CD4-positive, alpha-beta T cell treated with Interleukin-17A for 1 hour (primary cell): ENCODE measurements around the gene HECW1.
"Not testable (repeated sequence)": the region's sequence is repeated elsewhere in the genome, so short reads cannot be mapped to it uniquely, and the experiment has no call there.

Experiments used
- DNase-seq: peaks from one replicate; pipeline ENCODE4 v3.0.0-alpha.2; 2020

The HECW1 gene

DNA sequence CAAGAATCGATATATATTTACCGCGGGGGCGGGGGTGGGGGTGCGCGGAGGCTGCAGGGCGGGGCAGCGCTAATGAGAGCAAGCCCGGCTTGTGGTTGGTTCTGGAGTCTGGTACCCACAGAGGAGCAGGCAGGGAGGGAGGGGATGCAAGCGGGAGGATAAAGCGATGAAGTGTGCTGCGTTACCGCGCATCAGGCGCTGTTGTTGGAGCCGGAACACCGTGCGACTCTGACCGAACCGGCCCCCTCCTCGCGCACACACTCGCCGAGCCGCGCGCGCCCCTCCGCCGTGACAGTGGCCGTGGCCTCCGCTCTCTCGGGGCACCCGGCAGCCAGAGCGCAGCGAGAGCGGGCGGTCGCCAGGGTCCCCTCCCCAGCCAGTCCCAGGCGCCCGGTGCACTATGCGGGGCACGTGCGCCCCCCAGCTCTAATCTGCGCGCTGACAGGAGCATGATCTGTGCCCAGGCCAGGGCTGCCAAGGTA is at the start of gene HECW1:
HECW1 (plus strand) TSS at position 189 of the 482 bp plus-strand sequence. CDS start 131,259 bp downstream, outside the sequence.
- no peak for DNase-seq

DNA sequence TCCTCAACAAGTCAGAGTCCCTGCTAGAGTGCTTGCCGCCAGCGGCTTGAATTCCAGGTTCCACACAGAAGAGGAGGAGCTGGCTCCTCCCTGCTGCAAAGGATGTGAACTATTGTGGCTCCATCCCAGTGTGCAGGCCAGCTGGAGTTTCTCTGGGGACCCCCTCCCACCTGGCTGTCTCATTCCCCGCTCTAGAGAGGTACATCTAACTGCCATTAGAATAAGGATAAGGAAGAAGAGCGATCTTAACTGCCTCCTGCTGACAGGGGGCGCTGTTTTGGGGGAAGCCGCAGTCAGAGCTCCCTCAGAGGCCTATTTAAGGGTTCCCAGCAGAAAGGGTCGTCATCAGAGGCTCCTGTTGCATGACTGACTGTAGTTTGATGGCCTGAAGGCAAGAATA is 40.8 kb upstream of the HECW1 start:
- no peak for DNase-seq

DNA sequence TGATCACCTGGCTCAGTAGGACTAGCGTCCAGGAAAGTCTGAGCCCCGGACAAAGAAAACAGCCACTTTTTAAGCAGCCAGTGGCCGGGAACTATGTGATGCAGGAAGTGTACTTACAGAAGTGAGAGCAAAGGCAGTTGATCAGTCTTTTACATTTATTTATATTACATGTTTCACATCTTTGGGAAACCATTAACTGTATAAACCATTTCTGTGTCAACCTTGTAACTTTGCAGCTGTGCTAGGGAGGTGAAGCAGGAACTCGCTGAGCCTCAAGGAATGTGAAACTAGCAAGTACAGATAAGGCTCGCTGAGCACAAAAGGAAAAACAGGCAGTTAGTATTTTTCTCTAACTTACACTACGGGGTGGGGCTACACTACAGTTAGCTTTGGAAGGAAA is 39.9 kb upstream of the HECW1 start:
- no peak for DNase-seq

DNA sequence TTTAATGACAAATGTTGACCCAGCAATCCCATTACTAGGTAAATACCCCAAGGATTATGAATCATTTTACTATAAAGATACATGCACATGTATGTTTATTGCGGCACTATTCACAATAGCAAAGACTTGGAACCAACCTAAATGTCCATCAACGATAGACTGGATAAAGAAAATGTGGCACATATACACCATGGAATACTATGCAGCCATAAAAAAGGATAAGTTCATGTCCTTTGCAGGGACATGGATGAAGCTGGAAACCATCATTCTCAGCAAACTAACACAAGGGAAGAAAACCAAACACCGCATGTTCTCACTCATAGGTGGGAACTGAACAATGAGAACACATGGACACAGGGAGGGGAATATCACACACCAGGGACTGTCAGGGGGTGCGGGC is 38.6 kb upstream of the HECW1 start:
- not testable (repeated sequence) for DNase-seq

DNA sequence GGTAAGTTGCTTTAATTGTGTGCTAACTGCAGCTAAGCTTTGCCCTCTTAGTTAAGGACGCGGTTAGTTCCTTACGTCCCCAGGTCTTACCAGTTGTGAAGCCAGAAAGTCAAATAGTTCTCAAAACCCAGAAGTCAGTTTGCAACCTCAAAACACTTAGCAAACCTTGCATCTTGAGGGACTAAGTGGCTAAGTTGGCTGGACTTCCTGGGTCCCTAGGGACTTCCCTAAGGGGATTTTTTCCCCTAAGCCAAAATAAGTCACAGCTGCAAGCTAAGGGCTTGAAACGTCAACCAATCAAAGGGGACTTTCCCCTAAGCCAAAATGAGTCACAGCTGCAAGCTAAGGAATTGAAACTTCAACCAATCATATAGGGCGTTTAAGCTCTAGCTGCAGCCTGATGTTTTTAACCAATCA is 36.2 kb upstream of the HECW1 start:
- DNase-seq: peak; percentile 5

DNA sequence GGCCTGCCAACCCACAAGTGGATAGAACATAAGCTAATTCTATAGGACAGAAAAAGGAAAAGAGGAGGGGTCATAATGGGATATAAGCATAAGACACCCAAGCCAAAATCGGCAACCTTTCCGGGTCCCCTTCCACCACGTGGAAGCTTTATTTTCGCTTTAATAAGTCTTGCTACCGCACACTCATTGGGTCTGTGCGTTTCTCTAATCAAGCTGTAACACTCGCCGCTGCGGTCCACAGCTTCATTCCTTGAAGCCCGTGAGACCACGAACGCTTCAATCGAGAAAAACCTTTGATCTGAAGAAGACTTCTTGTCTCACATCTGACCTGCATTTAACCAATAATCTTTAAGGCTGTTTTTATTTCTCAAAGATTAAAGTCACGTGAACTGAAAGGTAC is 35.8 kb upstream of the HECW1 start:
- no peak for DNase-seq

DNA sequence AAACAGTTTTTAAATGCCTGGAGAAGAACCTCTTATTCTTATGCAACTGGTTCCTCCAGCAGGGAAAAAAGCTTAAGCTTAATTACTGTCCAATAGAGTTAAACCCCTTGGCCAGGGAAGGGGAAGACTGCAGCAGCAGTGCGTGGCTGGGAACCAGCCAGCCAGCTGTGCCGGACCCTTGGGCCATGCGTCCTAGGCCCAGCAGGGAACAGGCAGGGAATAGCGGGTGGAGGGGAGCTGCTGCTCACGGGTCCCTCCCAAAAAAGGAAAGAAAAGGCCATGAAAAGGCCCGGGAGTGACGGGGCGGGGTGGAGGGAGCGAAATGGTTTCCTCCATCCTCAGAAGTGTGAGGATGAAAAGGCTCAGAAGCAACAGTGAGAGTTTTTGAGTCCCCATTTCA is 35.2 kb upstream of the HECW1 start:
- DNase-seq: no peak

DNA sequence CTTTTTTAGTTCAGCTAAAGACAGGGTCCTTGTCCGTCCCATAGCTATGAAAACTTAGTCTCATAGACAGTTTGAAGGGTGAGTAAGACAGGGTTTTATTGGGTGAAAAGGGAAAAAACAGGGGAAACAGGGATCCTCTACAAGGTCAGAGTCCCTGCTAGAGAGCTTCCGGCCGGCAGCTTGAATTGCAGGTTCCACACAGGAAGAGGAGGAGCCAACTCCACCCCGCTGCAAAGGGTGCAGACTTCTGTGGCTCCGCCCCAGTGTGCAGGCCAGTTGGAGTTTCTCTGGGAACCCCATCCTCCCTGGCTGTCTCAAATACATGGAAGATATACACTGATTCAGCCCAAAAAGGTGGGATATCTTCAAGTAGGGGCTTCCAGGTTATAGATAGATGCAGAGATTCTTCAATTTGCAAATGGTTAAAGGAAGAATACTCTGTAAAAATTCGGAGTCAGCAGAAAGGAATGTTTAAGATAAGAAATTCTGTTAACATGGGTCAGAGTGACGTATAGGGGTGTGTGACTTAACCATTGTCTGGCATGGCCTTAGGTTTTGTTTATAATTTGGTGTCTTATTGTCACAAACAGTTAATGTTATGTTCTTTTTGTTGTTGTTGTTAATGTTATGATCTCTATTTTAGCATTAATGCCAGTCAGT is 34.6 kb upstream of the HECW1 start:
- no peak for DNase-seq

DNA sequence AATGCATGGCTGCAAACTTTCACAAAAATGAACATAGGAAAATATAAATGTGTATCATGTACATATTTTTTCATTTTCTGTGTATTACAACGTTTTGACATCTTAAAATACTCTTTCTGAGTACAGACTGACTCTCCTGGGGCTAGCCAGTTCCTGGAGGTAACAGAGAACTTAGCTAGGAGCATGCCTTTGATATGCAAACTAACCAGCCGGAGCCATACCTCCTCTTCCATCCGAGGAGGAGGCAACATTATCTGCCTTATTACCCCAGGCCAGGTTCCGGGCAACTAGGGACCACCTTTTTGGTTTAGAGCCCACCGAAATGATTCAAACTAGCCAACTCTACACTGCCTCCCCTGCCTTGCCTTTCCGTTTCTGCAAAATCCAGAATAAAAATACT is 33.7 kb upstream of the HECW1 start:
- DNase-seq: no peak

DNA sequence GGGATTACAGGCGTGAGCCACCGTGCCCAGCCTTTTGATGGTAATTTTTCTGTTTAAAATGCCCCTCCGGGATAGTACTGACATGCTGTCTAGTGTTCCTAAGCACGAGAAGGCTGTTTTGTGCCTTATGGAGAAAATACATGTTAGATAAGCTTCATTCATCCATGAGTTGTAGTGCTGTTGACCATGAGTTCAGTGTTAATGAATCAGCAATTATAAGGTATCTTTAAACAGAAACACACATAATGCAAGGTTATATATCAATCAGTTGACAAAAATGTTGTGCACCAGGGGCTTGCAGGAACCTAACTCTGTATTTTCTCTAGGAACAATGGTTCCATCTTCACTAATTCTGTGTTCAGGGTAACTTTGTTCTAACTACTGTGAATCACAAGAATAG is 30.8 kb upstream of the HECW1 start:
- no peak for DNase-seq

DNA sequence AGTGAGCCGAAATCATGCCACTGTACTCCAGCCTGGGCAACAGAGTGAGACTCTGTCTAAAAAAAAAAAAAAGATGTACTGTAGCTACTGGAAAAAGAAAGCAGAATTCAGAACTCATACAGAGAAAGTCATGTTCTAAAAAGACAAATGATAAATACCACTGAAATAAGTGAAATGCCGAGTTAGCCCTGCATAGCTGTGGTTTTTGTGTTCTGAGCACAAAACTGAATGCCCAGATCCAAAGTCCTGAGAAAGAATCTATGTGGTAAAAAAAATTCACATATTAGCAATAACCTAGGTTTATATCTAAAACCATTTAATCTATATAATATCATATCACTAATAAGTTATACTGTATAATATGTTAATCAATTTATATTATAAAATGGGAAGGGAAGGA is 29.3 kb upstream of the HECW1 start:
- no peak for DNase-seq

DNA sequence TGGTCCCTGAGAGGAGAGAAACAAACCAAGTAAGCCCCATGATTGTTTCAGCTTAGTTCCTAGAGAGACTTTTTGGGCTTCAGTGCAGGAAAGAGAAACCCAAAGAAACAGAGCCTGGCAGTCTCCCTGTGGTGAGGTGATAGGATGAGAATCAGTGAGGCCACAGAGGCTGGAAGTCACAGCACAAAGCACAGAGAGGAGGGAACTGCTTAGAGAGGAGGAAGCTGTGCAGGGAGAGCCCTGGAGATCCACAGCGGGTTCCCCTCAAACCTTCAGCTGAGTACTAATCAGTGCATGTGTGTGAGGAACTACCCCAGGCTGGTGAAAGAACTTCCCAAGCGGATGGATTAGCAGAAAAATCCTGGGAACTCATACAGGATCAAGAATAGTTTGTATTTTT is 27.4 kb upstream of the HECW1 start:
- no peak for DNase-seq

DNA sequence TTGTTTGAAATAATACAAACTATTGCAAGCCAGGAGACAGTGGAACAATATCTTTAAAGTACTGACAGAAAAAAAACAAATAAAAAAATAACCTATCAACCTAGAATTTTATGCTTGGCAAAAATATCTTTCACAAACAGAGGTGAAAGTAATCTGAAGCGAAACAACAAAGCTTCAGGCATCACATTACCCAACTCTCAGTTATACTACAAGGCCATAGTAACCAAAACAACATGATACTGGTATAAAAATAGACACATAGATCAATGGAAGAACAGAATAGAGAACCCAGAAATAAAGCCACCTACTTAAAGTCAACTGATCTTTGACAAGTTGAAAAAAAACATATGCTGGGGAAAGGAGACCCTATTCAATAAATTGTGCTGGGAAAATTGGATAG is 26.5 kb upstream of the HECW1 start:
- DNase-seq: no peak

DNA sequence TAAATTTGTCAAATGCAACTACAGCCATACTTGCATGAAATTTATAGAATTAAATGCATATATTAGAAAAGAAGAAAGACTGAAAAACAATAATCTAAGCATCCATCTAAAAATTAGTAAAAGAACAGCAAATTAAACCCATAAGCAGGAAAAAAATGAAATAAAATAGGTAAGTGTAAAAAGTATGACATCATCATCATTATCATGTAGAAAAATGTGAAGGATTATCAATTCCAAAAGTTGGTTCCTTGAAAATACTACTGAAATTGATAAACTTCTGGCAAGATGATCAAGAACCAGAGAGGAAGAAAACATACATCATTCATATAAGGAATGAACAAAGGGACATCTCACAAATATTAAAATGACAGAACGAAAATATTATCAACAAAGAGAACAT is 19.6 kb upstream of the HECW1 start:
- no peak for DNase-seq

DNA sequence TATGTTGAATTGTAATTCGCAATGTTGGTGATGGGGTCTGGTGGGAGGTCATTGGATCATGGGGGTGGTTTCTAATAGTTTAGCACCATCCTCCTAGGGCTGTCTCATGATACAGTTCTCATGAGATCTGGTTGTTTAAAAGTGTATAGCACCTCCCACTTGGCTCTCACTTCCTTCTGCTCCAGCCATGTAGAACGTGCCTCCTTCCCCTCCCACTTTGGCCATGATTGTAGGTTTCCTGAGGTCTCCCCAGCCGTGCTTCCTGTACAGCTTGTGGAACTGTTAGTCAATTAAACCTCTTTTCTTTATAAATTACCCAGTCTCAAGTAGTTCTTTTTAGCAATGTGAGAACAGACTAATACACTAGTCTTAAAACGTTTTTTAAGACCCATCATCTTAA is 15.6 kb upstream of the HECW1 start:
- DNase-seq: no peak

DNA sequence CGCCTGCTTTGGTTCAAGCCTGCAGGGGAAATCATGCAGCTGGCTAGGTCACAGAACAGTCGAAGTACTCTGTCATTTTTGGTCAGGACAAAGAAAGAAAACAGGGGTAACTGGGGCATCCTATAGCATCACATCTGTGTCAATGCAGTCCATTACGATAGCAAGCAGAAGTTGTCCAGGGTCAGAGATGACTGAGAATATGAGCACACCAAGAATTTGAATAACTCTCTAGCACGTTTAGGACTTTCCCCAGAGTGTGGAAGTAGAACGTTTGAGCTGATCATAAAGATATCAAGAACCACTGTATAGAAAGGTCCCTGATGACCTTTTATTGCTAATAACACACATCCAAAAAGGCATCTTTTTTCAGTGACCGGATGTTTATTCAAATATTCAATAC is 12.7 kb upstream of the HECW1 start:
- no peak for DNase-seq

DNA sequence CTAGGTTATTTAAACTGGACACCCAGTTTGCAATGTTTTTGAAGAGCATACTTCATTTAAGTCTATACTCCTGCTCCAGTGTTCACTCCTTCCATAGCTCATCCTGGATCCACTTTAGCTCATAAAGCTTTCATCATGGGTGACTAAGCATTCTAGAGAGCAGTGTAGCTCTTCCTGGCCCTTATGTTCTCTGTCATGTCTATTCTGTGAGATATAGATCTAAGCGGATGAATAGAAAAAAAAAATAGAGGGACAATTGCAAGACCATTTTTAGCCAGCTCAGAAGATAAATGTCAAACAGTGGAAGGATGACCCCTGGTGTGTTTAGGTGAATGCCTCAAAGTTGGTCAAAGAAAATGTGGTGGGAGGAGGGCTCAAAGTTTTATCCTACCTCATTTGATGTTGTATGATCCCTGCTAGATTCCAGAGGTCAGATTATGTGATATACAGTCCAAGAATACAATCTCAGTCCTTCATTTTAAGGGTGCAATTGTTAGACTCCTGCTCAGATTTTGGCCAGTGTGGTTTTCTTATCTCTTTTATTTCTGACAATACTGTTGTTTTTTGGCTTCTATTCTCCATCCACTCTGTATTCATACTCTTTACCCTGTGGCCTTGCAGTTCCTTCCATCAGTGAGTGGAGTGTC is 7.5 kb upstream of the HECW1 start:
- no peak for DNase-seq

DNA sequence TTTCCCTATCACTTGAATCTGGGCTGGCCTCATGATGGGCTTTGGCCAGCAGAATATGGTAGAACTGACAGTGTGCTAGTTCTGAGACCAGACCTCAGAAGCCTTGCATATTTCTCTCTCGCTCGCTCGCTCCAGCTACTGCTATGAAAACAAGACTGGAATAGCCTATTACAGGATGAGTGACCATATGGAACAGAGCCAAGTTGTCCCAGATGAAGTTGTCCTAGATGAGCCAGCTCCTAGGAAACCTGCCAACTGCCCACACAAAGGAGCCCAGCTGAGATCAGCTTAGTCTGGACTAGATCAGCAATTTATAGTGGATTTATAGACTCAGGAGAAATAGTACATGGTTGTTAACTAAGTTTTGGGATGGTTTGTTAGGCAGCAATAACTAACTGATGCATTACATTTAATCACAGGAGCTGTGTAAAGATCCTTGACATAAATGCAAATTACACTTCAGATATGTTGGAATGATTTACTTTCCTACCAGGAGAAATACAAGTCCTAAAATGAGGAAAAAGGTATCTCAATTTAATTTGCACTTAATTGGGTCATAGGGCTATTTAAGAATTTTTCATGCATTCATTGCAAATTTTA is 6.8 kb upstream of the HECW1 start:
- DNase-seq: no peak

DNA sequence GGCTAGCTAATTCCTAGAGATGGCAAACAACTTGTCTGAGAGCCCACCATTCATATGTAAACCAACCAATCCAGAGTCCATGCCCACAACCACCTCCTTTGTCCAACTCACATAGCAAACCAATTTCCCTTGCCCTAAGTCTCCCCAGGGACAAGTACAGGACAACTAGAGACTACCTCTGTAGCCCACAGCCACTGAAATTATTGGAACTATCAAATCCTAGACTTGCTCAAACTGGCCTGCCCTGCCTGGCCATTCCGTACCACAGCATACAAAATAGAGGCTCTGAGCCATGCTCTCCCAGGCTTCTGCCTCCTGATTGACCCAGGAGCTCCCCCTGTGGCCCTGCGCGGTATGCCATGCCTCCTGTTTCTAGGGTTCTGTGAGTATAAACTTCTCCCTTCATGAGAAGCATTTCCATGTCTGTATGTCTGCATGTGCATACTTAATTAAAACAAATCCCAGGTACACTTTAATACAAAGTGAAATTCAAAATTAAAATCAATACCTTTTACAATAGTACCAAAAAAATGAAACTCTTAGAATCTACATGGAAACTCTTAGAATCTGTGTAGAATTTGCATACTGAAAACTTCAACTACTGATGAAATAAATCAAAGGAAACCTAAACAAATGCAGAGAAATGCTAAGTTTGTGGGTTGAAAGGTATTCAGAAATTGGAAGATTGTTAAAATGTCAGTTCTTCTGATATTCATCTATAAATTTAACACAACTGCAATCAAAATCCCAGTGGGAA is 4.0 kb upstream of the HECW1 start:
- DNase-seq: peak; percentile 18

DNA sequence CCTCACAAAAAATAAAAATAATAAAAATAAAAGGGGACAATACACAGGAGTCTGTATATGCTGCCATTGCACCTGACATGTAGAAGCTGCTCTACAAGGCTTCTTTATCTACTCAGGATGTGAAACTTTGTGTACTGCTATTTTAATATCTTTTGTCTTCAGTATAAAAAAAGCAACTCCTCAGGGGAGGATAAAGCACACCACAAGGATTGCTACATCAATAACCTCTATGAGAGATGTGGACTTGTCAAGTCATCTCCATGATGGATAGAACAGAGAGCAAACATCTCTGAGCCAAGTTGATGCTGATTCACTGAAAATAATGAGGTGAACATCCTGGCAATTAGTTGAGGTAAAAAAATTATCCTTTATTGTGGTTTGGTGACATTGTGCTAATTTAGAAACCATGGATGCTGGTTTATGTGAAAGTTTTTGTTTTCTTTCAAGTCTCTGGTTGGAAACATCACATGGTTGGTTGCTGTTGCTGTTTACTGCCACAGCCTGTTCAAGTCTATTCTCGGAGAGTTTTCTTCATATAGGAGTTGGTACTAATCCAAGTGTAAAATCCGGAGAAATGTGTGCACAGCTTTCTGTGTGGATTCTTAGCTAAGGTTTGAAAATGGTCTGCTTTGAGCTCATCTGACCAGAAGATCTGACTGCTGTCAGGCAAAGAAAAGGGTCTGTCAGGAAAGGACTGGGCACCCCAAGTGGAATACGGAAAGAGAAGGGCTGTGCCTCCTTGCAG is 1.5 kb upstream of the HECW1 start:
- DNase-seq: no peak

DNA sequence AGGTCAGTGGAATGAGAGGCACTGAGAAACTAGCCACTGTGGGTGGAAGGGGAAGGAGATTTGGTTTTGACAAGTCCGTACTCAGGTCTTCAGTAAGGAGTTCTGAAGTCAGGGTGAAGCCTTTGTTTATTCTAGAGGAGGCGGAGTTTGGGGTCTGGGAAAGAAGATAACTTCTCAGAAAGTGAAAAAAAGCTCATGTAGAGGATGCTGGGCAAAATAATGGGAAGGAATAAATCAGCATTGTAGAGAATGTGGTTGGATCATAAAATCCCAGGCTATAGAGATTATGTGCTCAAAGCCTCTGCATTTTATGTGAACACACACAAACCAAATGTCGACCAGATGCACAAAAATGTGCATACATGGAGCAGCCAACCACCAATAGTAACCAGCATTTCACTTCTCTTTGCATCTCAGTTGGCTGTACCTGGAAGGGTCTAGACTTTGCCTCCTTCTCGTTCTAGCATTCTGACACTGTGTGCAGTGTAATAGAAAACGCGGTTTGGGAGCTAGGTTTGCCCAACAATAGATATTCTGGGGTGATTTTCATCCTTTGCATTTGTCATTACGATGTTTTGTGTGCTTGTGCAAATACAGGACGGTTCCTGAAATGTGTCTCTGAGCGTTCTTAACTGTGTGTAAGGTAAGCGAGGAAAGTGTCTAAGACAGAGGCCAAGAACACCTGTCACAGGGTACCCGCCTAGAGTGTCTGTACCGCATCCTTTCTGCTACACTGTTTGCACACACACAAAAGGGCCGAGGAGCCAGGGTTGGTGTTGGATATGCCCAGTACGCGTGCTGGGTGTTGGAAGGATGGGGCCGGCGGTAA is 603 bp upstream of the HECW1 start:
- no peak for DNase-seq
